GM19043 (cell line): ENCODE data around the gene INHBE.
A peak's percentile ranks its signal among the peaks of the same experiment; 100 is the strongest.
"Not testable (repeated sequence)": the region's sequence is repeated elsewhere in the genome, so short reads cannot be mapped to it uniquely, and the experiment has no call there.

Experiments used
- ATAC-seq: cut with Tn5 transposase; IDR thresholded peaks from one replicate; pipeline ENCODE4 v1.9.1; 2021; ENCODE audit warnings: low read depth; ENCODE audit not compliant: unreplicated experiment

Gene INHBE

GRCh38 chr12:57439762-57440266 lies 15.3 kb upstream of the INHBE start:
- ATAC-seq = no peak

GRCh38 chr12:57441393-57441792 lies 13.7 kb upstream of the INHBE start:
- ATAC-seq = not testable (repeated sequence)

DNA sequence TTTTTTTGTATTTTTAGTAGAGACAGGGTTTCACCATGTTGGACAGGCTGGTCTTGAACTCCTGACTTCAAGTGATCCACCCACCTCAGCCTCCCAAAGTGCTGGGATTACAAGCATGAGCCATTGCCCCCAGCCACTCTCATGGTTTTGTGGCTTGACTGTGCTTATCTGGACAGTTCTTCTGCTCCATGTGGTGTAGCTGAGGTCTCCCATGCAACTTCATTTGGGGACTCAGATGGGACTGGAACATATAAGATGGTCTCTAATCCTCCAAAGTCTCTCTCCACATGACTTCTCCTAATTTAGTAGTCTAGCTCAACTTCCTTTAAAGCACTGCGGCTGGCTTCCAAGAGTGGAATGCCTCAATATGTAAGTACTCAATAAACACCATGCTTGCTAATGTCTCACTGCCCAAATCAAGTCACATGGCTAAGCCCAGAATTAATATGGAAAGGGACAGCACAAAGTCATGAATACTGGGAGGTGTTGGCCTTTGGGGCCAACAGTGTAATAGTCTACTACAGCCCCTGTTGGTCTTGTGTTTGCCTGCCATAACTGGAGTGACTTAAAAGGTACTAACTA lies 13.2 kb upstream of the INHBE start:
- ATAC-seq = no peak

DNA sequence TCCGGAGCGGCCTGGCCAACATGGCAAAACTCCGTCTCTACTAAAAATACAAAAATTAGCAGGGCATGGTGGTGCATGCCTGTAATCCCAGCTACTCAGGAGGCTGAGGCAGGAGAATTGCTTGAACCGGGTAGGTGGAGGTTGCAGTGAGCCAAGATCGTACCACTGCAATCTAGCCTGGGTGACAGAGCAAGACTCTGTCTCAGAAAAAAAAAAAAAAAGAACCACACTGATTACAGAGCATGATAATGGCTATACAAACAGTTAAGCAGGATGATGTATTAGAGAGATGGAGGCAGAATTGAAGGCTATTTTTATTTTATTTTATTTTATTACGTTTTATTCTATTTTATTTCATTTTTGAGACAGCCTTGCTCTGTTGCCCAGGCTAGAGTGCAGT lies 10.8 kb upstream of the INHBE start:
- ATAC-seq = not testable (repeated sequence)

DNA sequence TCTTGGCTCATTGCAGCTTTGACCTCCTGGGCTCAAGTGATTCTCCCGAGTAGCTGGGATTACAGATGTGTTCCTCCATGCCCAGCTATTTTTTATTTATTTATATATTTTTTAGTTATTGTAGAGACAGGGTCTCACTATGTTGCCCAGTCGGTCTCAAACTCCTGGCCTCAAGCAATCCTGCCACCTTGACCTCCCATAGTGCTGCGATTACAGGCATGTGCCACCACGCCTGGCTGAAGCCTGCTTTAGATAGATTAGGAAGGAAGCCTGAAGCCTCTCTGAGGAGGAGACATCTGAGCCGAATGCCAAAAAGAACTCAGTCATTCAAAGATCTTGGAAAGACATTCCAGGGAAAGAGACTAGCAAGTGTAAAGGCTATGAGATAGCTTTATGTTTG lies 10.4 kb upstream of the INHBE start:
- no peak for ATAC-seq

DNA sequence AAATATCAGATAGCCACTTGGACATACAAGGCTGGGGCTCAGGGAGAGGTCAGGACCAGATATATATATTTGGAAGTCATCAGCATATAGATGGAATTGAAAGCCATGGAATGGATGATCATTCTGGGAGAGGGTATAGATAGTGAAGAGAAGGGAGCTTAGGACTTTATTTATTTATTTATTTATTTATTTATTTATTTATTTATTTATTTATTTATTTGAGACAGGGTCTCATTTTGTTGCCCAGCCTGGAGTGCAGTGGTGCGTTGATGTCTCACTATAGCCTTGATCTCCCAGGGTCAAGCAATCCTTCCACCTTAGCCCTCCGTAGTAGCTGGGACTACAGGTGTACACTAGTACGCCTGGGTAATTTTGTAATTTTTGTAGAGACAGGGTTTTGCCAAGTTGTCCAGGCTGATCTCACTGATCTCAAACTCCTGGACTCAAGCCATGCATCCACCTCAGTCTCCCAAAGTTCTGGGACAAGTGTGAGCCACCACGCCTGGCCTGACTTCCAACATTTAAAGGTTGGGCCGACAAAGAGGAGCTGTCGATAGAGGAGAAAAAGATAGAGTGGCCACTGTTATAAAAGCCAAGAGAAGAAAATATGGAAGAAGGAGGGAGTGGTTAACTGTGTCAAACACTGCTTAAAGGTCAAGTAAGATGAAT lies 8.7 kb upstream of the INHBE start:
- ATAC-seq = no peak

DNA sequence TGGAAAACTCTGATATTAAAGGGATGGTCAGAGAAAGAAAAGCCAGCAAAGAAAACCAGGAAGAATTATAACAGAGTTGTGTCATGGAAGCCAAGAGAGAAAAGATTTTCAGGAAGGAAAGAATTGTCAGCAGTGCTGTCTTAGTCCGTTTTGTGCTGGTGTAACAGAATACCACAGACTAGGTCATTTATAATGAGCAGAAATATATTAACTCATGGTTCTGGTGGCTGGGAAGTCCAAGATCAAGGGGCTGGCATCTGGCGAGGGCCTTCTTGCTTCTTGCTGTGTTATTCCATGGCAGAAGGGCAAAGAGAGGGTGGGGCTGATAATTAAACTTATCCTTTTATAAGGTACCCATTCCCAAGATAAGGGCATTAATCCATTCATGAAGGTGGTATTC lies 6.4 kb upstream of the INHBE start:
- ATAC-seq = no peak

- ATAC-seq = no peak
Measured at GRCh38 chr12:57449375-57449774, 5.7 kb upstream of the INHBE start.

DNA sequence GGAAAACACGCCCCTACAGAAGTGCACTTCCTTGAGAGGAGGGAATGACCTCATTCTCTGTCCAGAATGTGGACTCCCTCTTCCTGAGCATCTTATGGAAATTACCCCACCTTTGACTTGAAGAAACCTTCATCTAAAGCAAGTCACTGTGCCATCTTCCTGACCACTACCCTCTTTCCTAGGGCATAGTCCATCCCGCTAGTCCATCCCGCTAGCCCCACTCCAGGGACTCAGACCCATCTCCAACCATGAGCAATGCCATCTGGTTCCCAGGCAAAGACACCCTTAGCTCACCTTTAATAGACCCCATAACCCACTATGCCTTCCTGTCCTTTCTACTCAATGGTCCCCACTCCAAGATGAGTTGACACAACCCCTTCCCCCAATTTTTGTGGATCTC lies 5.0 kb upstream of the INHBE start:
- no peak for ATAC-seq

DNA sequence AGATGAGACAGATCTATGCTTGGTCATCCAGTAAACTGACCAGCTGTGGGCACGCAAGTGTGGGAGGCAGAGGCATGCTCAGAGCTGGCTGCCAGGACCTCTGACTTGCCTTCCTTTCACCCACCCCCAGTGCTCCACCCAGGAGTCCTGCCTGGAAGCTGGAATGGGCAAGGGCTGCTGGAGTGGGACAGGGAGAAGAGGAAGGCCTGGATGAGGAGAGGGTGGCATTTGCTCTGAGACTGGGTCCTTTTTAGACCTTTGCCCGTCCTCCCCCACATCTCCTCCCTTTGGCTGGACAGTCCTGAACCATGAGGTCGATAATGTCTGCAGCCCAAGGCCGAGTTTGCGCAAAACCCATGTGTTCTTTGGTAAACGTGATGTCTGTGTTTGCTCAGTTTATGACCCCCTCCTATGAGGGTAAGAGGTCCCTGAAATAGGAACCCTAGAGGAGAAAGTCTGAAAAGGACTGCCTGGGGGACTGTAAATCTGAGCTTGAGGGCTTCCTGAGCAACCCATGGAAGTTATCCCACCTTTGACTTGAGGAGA lies 3.8 kb upstream of the INHBE start:
- no peak for ATAC-seq

- no peak for ATAC-seq
Measured at GRCh38 chr12:57452181-57452936, 2.7 kb upstream of the INHBE start.

DNA sequence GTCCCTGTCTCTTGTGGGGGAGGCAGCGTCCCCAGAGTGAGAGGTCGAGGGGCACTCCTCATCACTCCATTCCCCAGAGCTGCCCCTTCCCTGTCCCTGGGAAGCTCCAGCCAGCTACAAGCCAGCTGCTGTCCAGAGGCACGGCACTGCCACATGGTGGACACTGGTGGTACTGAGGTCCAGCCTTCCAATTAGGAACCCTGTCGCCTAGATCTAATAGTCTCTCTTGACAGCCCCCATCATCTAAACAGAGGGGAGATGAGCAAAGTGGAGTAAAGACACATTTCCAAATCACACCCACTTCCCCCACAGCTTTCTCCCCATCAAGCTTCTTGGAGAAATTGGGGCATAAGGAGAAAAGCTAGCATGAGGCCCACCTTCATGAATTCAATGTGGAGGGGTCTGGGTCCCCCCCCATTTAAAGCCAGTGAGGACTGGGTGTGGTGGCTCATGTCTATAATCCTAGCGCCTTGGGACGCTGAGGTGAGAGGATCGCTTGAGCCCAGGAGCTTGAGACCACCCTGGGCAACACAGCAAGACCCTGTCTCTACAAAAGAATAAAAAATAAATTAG lies 2.1 kb upstream of the INHBE start:
- ATAC-seq = no peak

- no peak for ATAC-seq
Measured at GRCh38 chr12:57454213-57454565, 918 bp upstream of the INHBE start.

DNA sequence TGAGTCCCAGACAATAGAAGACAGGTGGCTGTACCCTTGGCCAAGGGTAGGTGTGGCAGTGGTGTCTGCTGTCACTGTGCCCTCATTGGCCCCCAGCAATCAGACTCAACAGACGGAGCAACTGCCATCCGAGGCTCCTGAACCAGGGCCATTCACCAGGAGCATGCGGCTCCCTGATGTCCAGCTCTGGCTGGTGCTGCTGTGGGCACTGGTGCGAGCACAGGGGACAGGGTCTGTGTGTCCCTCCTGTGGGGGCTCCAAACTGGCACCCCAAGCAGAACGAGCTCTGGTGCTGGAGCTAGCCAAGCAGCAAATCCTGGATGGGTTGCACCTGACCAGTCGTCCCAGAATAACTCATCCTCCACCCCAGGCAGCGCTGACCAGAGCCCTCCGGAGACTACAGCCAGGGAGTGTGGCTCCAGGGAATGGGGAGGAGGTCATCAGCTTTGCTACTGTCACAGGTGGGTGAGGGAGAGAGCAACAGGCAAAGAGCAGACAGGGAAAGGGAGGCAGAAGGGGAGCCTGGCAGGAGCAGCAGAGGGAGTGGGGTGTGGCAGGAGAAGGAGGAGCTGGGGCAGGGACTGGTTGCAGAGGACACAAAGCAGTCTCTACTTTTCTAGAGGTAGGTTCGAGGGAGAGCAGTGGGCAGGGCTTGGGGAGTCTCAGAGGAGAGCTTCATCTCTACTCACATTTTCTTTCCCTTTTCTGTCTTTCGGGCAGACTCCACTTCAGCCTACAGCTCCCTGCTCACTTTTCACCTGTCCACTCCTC lies 452 bp downstream of the INHBE start:
- ATAC-seq = no peak

DNA sequence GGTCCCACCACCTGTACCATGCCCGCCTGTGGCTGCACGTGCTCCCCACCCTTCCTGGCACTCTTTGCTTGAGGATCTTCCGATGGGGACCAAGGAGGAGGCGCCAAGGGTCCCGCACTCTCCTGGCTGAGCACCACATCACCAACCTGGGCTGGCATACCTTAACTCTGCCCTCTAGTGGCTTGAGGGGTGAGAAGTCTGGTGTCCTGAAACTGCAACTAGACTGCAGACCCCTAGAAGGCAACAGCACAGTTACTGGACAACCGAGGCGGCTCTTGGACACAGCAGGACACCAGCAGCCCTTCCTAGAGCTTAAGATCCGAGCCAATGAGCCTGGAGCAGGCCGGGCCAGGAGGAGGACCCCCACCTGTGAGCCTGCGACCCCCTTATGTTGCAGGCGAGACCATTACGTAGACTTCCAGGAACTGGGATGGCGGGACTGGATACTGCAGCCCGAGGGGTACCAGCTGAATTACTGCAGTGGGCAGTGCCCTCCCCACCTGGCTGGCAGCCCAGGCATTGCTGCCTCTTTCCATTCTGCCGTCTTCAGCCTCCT lies 1.1 kb downstream of the INHBE start:
- ATAC-seq = no peak

DNA sequence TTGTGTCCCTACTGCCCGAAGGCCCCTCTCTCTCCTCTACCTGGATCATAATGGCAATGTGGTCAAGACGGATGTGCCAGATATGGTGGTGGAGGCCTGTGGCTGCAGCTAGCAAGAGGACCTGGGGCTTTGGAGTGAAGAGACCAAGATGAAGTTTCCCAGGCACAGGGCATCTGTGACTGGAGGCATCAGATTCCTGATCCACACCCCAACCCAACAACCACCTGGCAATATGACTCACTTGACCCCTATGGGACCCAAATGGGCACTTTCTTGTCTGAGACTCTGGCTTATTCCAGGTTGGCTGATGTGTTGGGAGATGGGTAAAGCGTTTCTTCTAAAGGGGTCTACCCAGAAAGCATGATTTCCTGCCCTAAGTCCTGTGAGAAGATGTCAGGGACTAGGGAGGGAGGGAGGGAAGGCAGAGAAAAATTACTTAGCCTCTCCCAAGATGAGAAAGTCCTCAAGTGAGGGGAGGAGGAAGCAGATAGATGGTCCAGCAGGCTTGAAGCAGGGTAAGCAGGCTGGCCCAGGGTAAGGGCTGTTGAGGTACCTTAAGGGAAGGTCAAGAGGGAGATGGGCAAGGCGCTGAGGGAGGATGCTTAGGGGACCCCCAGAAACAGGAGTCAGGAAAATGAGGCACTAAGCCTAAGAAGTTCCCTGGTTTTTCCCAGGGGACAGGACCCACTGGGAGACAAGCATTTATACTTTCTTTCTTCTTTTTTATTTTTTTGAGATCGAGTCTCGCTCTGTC lies 1.8 kb downstream of the INHBE start:
- no peak for ATAC-seq

GRCh38 chr12:57458665-57459054 lies 3.6 kb downstream of the INHBE start:
- ATAC-seq = no peak

GRCh38 chr12:57459055-57459749 lies 4.1 kb downstream of the INHBE start:
- peak; percentile 49 for ATAC-seq
